Mucosa of rectum (tissue), 2 donors: ENCODE measurements around the gene TRIM58.

ENCODE experiments used
- H3K27ac ChIP-seq, 2 donors: one replicate each; pipeline ENCODE4 v1.7.0; 2013; ENCODE audit warnings: inconsistent platforms in 2 of 2, low read depth in 2 of 2, low read length in 2 of 2
- H3K27me3 ChIP-seq, 2 donors: one replicate each; pipeline ENCODE4 v1.7.0; 2013; ENCODE audit warnings: low read length in 2 of 2; ENCODE audit not compliant: control insufficient read depth in 2 of 2, insufficient read depth in 2 of 2
- H3K36me3 ChIP-seq, 2 donors: one replicate each; pipeline ENCODE4 v1.7.0; 2013; ENCODE audit warnings: low read length in 2 of 2; ENCODE audit not compliant: control insufficient read depth in 2 of 2, insufficient read depth in 2 of 2
- H3K4me1 ChIP-seq, 2 donors: one replicate each; pipeline ENCODE4 v1.7.0; 2013; ENCODE audit warnings: low read length in 2 of 2, mild to moderate bottlenecking in 1 of 2; ENCODE audit not compliant: control insufficient read depth in 2 of 2, insufficient read depth in 2 of 2
- H3K4me3 ChIP-seq, 2 donors: one replicate each; pipeline ENCODE4 v1.7.0; 2013; ENCODE audit warnings: low read length in 2 of 2
- H3K9ac ChIP-seq, 2 donors: one replicate each; pipeline ENCODE4 v1.7.0; 2013; ENCODE audit warnings: low read length in 2 of 2, low read depth in 1 of 2, mild to moderate bottlenecking in 1 of 2
- H3K9me3 ChIP-seq, 2 donors: one replicate each; pipeline ENCODE4 v1.7.0; 2013; ENCODE audit warnings: low read length in 2 of 2; ENCODE audit not compliant: control insufficient read depth in 2 of 2
- donor health status: healthy.
- donor health status: Normal muscosa, but diverticular disease.

The TRIM58 gene

DNA sequence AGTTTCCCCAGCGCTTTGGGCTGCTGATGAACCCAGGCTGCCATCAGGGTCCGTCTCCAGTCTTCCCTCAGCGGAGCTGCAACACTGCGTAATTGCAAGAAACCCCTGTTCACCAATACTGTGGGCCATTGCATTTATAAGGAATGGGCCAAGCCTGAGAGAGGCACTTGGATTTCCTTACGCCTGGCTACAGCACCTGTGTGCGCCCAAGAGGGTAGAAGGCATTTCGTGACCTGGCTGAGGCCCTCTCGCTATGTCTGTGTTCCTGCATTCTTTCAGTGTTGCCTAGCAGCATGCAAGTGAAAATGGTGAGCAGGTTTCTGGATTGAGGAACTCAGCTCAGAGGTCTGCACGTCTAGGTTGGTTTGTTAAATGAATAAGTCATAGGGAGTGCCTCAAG, 26.4 kb downstream of the TRIM58 start:
- Histone ChIP-seq H3K4me3 (no peak overlapping the region), H3K9ac (no peak overlapping the region), H3K27ac (no peak overlapping the region), H3K27me3 (no peaks in the 10 kb centered on the region), H3K4me1 (no peaks in the 10 kb centered on the region), H3K36me3 (no peaks in the 10 kb centered on the region), H3K9me3 (no peaks in the 10 kb centered on the region)

DNA sequence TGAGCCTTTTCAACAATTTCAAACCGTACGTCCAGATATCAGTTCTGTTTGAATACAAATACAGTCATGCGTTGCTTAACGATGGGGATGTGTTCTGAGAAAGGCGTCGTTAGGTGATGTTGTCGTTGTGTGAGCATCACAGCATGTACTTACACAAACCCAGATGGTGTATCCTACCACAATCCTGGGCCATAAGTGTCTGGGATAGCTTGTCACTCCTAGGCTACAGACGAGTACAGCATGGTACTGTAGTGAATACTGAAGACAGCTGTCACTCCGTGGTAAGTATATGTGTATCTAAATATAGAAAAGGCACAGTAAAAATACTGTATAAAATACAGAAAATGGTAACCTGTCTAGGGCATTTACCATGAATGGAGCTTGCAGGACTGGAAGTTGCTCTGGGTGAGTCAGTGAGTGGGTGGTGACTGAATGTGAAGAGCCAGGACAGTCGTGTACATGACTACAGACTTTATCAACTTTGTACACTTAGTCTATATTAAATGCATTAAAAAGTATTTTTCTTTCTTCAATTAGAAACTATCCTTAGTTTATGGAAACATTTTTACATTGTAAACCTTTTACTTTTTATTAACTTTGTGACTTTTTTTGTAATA, 27.9 kb downstream of the TRIM58 start:
- H3K4me3 ChIP-seq = no peak overlapping the region
- H3K27ac ChIP-seq = no peak overlapping the region
- no peak overlapping the region for H3K9ac ChIP-seq
- no peaks in the 10 kb centered on the region for H3K27me3 ChIP-seq
- H3K4me1 ChIP-seq = no peaks in the 10 kb centered on the region
- H3K36me3 ChIP-seq = no peaks in the 10 kb centered on the region
- no peaks in the 10 kb centered on the region for H3K9me3 ChIP-seq

GRCh38 chr1:247895163-247895637, 38.2 kb downstream of the TRIM58 start, which contains the start of gene OR2W3:
Gene OR2W3 (plus strand): TSS chr1:247895587. CDS start chr1:247895587, 0 bp downstream.
- Histone ChIP-seq H3K4me3 (no peak within 1 kb of the TSS), H3K27ac (no peak within 1 kb of the TSS), H3K4me1 (no peaks in the 10 kb centered on the region), H3K36me3 (no peaks in the 10 kb centered on the region), H3K27me3 (no peaks in the 10 kb centered on the region), H3K9ac (no peak within 1 kb of the TSS), H3K9me3 (no peaks in the 10 kb centered on the region)

DNA sequence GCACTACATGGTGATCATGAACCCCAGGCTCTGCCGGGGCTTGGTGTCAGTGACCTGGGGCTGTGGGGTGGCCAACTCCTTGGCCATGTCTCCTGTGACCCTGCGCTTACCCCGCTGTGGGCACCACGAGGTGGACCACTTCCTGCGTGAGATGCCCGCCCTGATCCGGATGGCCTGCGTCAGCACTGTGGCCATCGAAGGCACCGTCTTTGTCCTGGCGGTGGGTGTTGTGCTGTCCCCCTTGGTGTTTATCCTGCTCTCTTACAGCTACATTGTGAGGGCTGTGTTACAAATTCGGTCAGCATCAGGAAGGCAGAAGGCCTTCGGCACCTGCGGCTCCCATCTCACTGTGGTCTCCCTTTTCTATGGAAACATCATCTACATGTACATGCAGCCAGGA, 39.0 kb downstream of the TRIM58 start:
- Histone ChIP-seq H3K27me3 (no peaks in the 10 kb centered on the region), H3K36me3 (no peaks in the 10 kb centered on the region), H3K9ac (no peak overlapping the region), H3K27ac (no peak overlapping the region), H3K9me3 (no peaks in the 10 kb centered on the region), H3K4me3 (no peak overlapping the region), H3K4me1 (no peaks in the 10 kb centered on the region)

DNA sequence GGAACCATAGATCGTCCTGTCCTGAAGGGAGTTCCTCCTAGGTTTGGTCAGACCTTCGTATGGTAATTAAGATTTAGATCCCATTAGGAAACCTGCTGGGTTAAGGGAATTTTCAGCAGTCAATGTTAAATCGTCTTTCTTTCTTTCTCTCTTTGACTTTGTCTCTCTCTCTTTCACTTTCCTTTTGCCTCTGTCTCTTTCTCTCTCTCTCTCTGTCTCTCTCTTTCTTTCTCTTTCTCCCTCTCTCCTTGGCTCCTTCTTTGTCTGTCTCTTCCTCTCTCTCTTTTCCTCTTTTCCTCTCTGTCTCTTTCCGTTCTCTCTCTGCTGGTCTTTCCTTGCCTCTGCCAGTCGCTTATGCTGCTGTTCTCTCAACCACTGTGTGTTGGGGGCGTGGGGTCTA, 47.1 kb downstream of the TRIM58 start:
- Histone ChIP-seq H3K9me3 (no peaks in the 10 kb centered on the region), H3K27ac (no peak overlapping the region), H3K4me1 (no peaks in the 10 kb centered on the region), H3K9ac (no peak overlapping the region), H3K4me3 (no peak overlapping the region), H3K27me3 (no peaks in the 10 kb centered on the region), H3K36me3 (no peaks in the 10 kb centered on the region)

- H3K27me3 ChIP-seq = no peaks in the 10 kb centered on the region
- no peak overlapping the region for H3K4me3 ChIP-seq
- no peak overlapping the region for H3K9ac ChIP-seq
- H3K36me3 ChIP-seq = no peaks in the 10 kb centered on the region
- no peaks in the 10 kb centered on the region for H3K4me1 ChIP-seq
- no peak overlapping the region for H3K27ac ChIP-seq
- no peaks in the 10 kb centered on the region for H3K9me3 ChIP-seq
Observed at GRCh38 chr1:247905181-247905580, 48.2 kb downstream of the TRIM58 start.

DNA sequence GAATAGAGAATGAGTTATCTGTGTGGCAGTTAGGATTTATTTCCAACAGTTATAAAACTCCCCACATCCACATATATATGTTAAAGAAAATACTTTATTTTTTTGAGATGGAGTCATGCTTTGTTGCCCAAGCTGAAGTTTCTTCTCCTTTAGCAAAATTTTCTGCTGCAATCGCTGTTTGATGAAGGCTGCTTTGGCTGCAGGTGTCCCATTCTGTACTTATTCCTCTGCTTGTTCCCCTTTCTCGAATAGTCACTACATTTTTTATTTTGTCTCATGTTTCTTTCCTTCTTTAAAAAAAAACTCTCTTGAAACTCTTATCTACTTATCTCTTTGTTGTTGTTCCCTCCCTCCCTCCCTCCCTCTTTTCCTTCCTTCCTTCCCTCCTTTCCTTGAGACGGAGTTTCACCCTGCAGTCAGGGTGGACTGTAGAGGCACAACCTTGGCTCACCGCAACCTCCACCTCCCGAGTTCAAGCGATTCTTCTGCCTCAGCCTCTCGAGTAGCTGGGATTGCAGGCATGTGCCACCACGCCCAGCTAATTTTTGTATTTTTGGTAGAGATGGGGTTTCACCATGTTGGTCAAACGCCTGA, 49.0 kb downstream of the TRIM58 start:
- H3K9me3 ChIP-seq = peaks cover 0 to 2% of the 10 kb centered on the region in 2 donors
- no peaks in the 10 kb centered on the region for H3K27me3 ChIP-seq
- H3K9ac ChIP-seq = no peak overlapping the region
- H3K27ac ChIP-seq = no peak overlapping the region
- no peaks in the 10 kb centered on the region for H3K36me3 ChIP-seq
- H3K4me3 ChIP-seq = peak overlapping the region in 1 of 2 donors; percentile 55
- H3K4me1 ChIP-seq = no peaks in the 10 kb centered on the region

DNA sequence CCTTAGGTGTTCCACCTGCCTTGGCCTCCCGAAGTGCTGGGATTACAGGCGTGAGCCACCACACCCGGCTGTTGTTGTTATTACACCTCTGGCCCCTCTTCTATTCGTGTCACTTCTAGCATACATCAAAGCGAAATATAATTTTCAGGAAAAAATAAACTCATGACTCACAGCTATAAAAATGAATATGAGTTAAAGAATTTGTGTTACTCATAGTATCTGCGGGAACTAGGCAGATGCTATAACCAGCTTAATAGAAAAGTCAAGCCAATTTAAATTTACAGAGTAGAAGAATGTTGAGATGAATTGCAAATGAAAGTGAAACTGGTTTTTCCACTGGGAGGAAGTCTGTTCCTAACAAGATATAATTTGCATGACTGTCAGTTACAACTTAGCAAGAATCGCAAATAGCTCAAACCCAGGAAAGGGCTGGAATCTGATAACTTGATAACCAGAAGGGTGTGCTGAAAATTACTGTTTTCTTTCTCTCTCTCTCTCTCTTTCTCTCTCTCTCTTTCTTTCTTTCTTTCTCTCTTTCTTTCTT, 49.6 kb downstream of the TRIM58 start:
- H3K27ac ChIP-seq = no peak overlapping the region
- H3K27me3 ChIP-seq = no peaks in the 10 kb centered on the region
- H3K4me1 ChIP-seq = no peaks in the 10 kb centered on the region
- H3K9ac ChIP-seq = no peak overlapping the region
- H3K36me3 ChIP-seq = no peaks in the 10 kb centered on the region
- peaks cover 0 to 2% of the 10 kb centered on the region in 2 donors for H3K9me3 ChIP-seq
- peak overlapping the region in 1 of 2 donors; percentile 55 for H3K4me3 ChIP-seq

GRCh38 chr1:247908766-247909165, 51.8 kb downstream of the TRIM58 start:
- Histone ChIP-seq H3K9ac (no peak overlapping the region), H3K4me3 (no peak overlapping the region), H3K4me1 (no peaks in the 10 kb centered on the region), H3K36me3 (no peaks in the 10 kb centered on the region), H3K27ac (no peak overlapping the region), H3K27me3 (no peaks in the 10 kb centered on the region), H3K9me3 (peaks cover 0 to 2% of the 10 kb centered on the region in 2 donors)

DNA sequence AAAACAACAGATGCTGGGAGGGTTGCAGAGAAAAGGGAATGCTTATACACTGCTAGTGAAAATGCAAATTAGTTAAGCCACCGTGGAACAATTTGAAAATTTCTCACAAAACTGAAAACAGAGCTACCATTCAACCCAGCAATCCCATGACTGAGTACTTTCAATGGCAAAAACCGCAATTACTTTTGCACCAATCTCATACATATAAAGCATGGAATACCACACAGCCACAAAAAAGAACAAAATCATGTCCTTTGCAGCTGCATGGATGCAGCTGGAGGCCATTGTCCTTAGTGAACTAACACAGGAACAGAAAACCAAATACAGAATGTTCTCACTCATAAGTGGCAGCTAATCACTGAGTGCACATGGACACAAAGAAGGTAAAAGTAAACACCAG, 56.8 kb downstream of the TRIM58 start:
- Histone ChIP-seq H3K4me3 (no peak overlapping the region), H3K27ac (no peak overlapping the region), H3K9ac (no peak overlapping the region), H3K9me3 (peaks cover 0 to 2% of the 10 kb centered on the region in 2 donors), H3K27me3 (no peaks in the 10 kb centered on the region), H3K4me1 (no peaks in the 10 kb centered on the region), H3K36me3 (no peaks in the 10 kb centered on the region)
